RWPE1 (cell line): ENCODE results near the gene PPFIA2.

ENCODE experiments used
- CTCF ChIA-PET: fragments of 350-600 bp; sonication (Branson Sonifier 250); formaldehyde crosslinking; extraction: SDS; loops from one replicate; lab custom pipeline; 2021; lab: Yijun Ruan, JAX
- POLR2A ChIA-PET: fragments of 400-600 bp; formaldehyde crosslinking; extraction: SDS; loops from one replicate; lab custom pipeline; 2020; ENCODE audit warnings: antibody characterized with exemption; ENCODE audit not compliant: low non-redundant PET; lab: Yijun Ruan, JAX
- DNase-seq: peaks from one replicate; pipeline ENCODE4 v3.0.0; 2012; ENCODE audit warnings: low spot score
- H3K27ac ChIP-seq: fragments of 450-650 bp; 2 replicates; pipeline ENCODE4 v1.5.1; 2017
- CTCF ChIP-seq: fragments of 450-650 bp; conservative IDR thresholded peaks from 2 replicates; pipeline ENCODE4 v1.5.1; 2017; ENCODE audit warnings: low read depth, mild to moderate bottlenecking

Gene PPFIA2

DNA sequence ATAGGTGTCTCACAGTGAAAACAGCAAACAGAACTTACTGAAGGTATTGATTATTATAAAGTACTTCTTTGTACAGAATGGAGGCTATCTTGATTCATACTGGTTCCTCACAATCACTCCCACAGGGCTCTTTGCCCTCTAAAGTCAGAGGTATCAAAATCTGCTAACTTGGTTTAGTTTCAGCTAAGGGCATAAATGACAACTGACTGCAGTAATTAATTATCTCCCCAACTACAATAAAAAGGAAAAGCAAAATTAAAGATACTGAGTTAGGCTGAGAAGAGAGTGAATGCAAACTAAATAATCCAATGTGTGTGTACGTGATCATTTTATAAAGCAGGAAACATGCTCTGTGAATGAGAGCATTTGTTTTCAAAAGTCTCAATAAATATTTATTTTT lies 342.6 kb downstream of the PPFIA2 start:
- ChIA-PET CTCF (no interaction called here), POLR2A (no interaction called here)
- TF ChIP-seq CTCF, result no peak
- DNase-seq, result no peak
- no peak overlapping the region for H3K27ac ChIP-seq

DNA sequence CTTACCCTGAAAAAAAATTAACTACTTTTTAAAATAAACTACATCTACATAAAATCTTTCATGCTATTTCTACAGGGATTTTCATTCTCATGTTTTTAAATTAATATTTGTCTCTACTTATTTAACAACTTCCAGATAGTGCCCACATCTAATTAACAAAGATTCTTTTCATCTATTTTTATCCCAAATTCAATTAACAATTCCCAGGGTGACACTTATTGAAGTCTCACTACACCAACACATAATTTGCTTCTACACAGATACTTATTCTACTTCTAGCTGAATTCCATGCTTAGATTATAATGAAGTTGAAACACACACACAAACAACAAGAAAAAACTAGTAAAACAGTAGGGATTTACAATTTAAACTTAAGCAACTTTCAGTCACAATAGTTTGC lies 344.7 kb downstream of the PPFIA2 start:
- DNase-seq, result no peak
- POLR2A ChIA-PET, result no interaction called here
- CTCF ChIA-PET, result no interaction called here
- H3K27ac ChIP-seq, result no peak overlapping the region
- TF ChIP-seq CTCF, result no peak

DNA sequence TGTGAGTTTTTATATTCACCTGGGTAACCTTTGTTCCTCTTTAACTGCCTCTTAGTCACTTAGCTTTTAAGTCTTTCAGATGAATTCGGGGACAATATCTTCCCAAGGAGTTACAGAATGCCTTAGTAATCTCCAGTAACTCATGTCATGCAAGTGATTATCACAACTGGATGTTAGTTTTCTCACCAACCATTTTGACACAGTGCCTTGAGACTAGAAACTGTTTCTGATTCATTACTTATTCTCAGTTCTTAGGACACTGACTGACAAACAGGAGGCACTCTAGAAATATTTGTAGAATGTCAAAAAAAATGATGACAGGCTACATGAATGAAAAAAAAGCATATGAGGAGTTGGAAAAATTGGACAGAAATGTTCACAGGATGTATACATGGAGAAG lies 346.2 kb downstream of the PPFIA2 start:
- no peak overlapping the region for H3K27ac ChIP-seq
- TF ChIP-seq CTCF, result no peak
- no peak for DNase-seq
- CTCF ChIA-PET, result no interaction called here
- POLR2A ChIA-PET, result no interaction called here

DNA sequence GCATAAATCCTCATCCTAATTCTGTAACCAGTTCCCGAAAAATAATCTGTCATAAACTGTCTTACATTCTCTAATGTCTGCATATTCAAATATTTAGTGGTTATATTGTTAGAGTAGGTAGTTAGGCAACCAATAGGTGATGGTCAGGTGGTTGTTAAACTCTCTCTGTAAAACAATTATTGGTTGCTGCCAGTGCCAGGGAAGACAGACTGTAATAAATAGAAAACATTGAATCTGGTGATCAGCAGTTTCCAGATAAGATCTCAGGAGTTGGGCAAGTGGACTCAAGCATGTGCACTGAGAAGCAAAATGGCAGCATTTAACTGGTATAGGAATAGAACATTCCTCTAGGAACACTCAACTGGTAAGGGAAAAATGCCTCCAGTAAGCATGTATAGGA lies 355.8 kb downstream of the PPFIA2 start:
- H3K27ac ChIP-seq, result no peak overlapping the region
- DNase-seq, result no peak
- CTCF ChIA-PET, result no interaction called here

DNA sequence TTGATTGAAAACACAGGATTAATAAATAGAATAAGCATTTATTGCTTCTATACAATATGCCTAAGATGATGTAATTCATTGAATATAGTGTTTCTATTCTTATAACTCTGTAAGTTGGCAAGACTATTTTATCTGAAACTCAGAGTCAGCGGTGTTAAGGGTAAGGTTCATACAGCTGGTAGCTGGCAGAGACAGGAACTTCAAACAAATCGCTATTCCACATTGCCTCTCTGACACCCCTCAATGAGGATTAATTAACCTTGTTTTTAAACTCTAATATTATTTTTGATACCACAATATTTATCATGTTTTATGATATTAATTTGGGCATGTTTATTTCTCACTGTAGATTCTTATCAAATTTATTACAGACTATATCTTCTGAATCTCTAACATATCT lies 357.9 kb downstream of the PPFIA2 start:
- ChIA-PET POLR2A (no interaction called here), CTCF (no interaction called here)
- TF ChIP-seq CTCF, result no peak
- DNase-seq, result no peak
- H3K27ac ChIP-seq, result no peak overlapping the region

More for the DNA sequence above, 355.8 kb downstream of the PPFIA2 start:
- POLR2A ChIA-PET, result no interaction called here
- TF ChIP-seq CTCF, result no peak

GRCh38 chr12:81400024-81400423 lies 359.1 kb downstream of the PPFIA2 start:
- CTCF ChIA-PET, result no interaction called here
- no peak overlapping the region for H3K27ac ChIP-seq
- POLR2A ChIA-PET, result no interaction called here
- TF ChIP-seq CTCF, result no peak
- DNase-seq, result no peak

- H3K27ac ChIP-seq, result no peak overlapping the region
- no peak for DNase-seq
- ChIA-PET POLR2A (no interaction called here), CTCF (no interaction called here)
- no peak for TF ChIP-seq CTCF
Measured at GRCh38 chr12:81395431-81395830, 363.7 kb downstream of the PPFIA2 start.
